Kasumi-1 (cell line): ENCODE results near the gene PLPPR1.

ENCODE experiments used
- DNase-seq, 2 experiments: peaks; one replicate each; lab custom pipeline; 2025; lab: John Stamatoyannopoulos, UW

PLPPR1 gene

GRCh38 chr9:101350285-101350684 lies 321.8 kb downstream of the PLPPR1 start:
- no peak for DNase-seq

- no peak for DNase-seq
Measured at GRCh38 chr9:101352892-101353463, 324.5 kb downstream of the PLPPR1 start.

- no peak for DNase-seq
Measured at GRCh38 chr9:101353683-101354082, 325.2 kb downstream of the PLPPR1 start.

- no peak for DNase-seq
Measured at GRCh38 chr9:101354143-101354764, 325.7 kb downstream of the PLPPR1 start.

- no peak for DNase-seq
Measured at GRCh38 chr9:101354765-101355708, 326.5 kb downstream of the PLPPR1 start.

GRCh38 chr9:101356619-101357018 lies 328.1 kb downstream of the PLPPR1 start:
- no peak for DNase-seq

- DNase-seq: no peak
Measured at GRCh38 chr9:101359679-101360078, 331.2 kb downstream of the PLPPR1 start.

GRCh38 chr9:101360647-101361046 lies 332.1 kb downstream of the PLPPR1 start:
- DNase-seq: no peak

GRCh38 chr9:101362450-101362849 lies 333.9 kb downstream of the PLPPR1 start:
- no peak for DNase-seq

GRCh38 chr9:101365181-101365580 lies 336.7 kb downstream of the PLPPR1 start:
- DNase-seq: no peak

- no peak for DNase-seq
Measured at GRCh38 chr9:101366038-101366756, 337.7 kb downstream of the PLPPR1 start.

GRCh38 chr9:101367323-101367722 lies 338.8 kb downstream of the PLPPR1 start:
- DNase-seq: no peak

GRCh38 chr9:101369286-101369685 lies 340.8 kb downstream of the PLPPR1 start:
- DNase-seq: no peak

GRCh38 chr9:101369884-101370531 lies 341.5 kb downstream of the PLPPR1 start:
- DNase-seq: no peak

- DNase-seq: no peak
Measured at GRCh38 chr9:101371813-101372212, 343.3 kb downstream of the PLPPR1 start.

- DNase-seq: no peak
Measured at GRCh38 chr9:101372327-101373118, 344.0 kb downstream of the PLPPR1 start.
